HCT116 (cell line): Measurements from ENCODE around the gene FCHO2. TPM values are rescaled to one million over a fixed set of nuclear protein-coding genes. Genes with fewer than 3 reads are reported as not detected.

ENCODE experiments used
- ATAC-seq: fragments of 200-7000 bp; cut with Tn5 transposase; 2 replicates; pipeline ENCODE4 v1.9.1; 2020; ENCODE audit warnings: mild to moderate bottlenecking, moderate library complexity
- BruUV-seq: library from RNA; stranded (reverse); fragments of 400-500 nt; replicated peaks from 2 replicates; lab custom pipeline; 2021; lab: Mats Ljungman, UMichigan
- CTCF ChIA-PET: fragments of 300-600 bp; sonication (Branson Sonifier 250); formaldehyde crosslinking; loops from one replicate; lab custom pipeline; 2021; ENCODE audit warnings: antibody characterized with exemption; lab: Charles Lee
- POLR2A ChIA-PET: fragments of 300-600, 350-600 bp; sonication (Branson Sonifier 250); formaldehyde crosslinking; loops from one replicate; lab custom pipeline; 2021; ENCODE audit warnings: antibody characterized with exemption; lab: Charles Lee
- RAD21 ChIA-PET, 2 experiments: fragments of 300-600 bp; sonication (Branson Sonifier 250); formaldehyde crosslinking; loops; one replicate each; lab custom pipeline; 2023; ENCODE audit warnings: low total read pairs in 2 of 2; ENCODE audit not compliant: uncharacterized antibody in 2 of 2, unreplicated experiment in 2 of 2, low non-redundant PET in 1 of 2; lab: Charles Lee
- DNase-seq: peaks from one replicate; pipeline ENCODE4 v3.0.0-alpha.2; 2010; ENCODE audit warnings: low read depth, low spot score
- H2AFZ ChIP-seq: fragments of 200-600 bp; shearing (Covaris generic), sonication (generic); 2 replicates; pipeline ENCODE4 v1.6.1; 2017; ENCODE audit warnings: low read depth, mixed run types, mixed read lengths, antibody characterized with exemption, low read length; ENCODE audit not compliant: poor library complexity, severe bottlenecking
- H3K27ac ChIP-seq: 2 replicates; pipeline ENCODE4 v1.5.1; 2012; ENCODE audit warnings: low read depth, low read length
- H3K27me3 ChIP-seq: fragments of 200-600 bp; sonication (generic); 2 replicates; pipeline ENCODE4 v1.6.1; 2016; ENCODE audit warnings: mixed run types, low read length, mixed read lengths; ENCODE audit not compliant: insufficient read depth
- H3K36me3 ChIP-seq, 2 experiments: fragments of 200-500 bp in 1 of 2; fragments of 200-600 bp in 1 of 2; sonication (Bioruptor generic) in 1 of 2; sonication (generic) in 1 of 2; 2 replicates each; pipeline versions ENCODE4 v1.5.1 to v1.6.1; 2014 to 2016; ENCODE audit warnings: low read length in 2 of 2, inconsistent platforms in 1 of 2, mixed read lengths in 1 of 2, mixed run types in 1 of 2; ENCODE audit not compliant: insufficient read depth in 2 of 2, control insufficient read depth in 1 of 2
- H3K4me1 ChIP-seq, 2 experiments: fragments of 200-600 bp in 1 of 2; sonication (generic) in 1 of 2; 2 replicates each; pipeline versions ENCODE4 v1.5.1 to v1.6.1; 2012 to 2017; ENCODE audit warnings: low read length in 2 of 2, inconsistent platforms in 1 of 2, mild to moderate bottlenecking in 1 of 2, mixed read lengths in 1 of 2, mixed run types in 1 of 2, moderate library complexity in 1 of 2; ENCODE audit not compliant: insufficient read depth in 2 of 2, control insufficient read depth in 1 of 2
- H3K4me2 ChIP-seq: fragments of 200-600 bp; sonication (generic); 2 replicates; pipeline ENCODE4 v1.6.1; 2017; ENCODE audit warnings: mixed run types, low read length, mixed read lengths
- H3K4me3 ChIP-seq, 2 experiments: fragments of 200-600 bp in 1 of 2; sonication (generic) in 1 of 2; replicated peaks in 1 of 2; 2 replicates each; pipeline ENCODE4 v1.5.1; 2011 to 2016; ENCODE audit warnings: low read length in 2 of 2, control low read depth in 1 of 2, low read depth in 1 of 2, mild to moderate bottlenecking in 1 of 2, mixed read lengths in 1 of 2, mixed run types in 1 of 2
- H3K79me2 ChIP-seq: fragments of 200-600 bp; sonication (generic); 2 replicates; pipeline ENCODE4 v1.6.1; 2017; ENCODE audit warnings: mild to moderate bottlenecking, mixed run types, low read length, moderate library complexity, mixed read lengths; ENCODE audit not compliant: insufficient read depth
- H3K9ac ChIP-seq: fragments of 200-600 bp; sonication (generic); 2 replicates; pipeline ENCODE4 v1.6.1; 2016; ENCODE audit warnings: low read length, mixed read lengths
- H3K9me2 ChIP-seq: fragments of 200-600 bp; sonication (generic), shearing (Covaris generic); 2 replicates; pipeline ENCODE4 v1.6.1; 2017; ENCODE audit warnings: mixed run types, mild to moderate bottlenecking, moderate library complexity; ENCODE audit not compliant: insufficient read depth
- H3K9me3 ChIP-seq, 2 experiments: fragments of 200-500 bp in 1 of 2; fragments of 200-600 bp in 1 of 2; sonication (Bioruptor generic) in 1 of 2; sonication (generic) in 1 of 2; 2 replicates each; pipeline ENCODE4 v1.6.1; 2014 to 2017; ENCODE audit warnings: low read length in 2 of 2, mixed read lengths in 2 of 2, inconsistent platforms in 1 of 2, low read depth in 1 of 2, mild to moderate bottlenecking in 1 of 2, mixed run types in 1 of 2, moderate library complexity in 1 of 2; ENCODE audit not compliant: control insufficient read depth in 1 of 2, insufficient read depth in 1 of 2
- H4K20me1 ChIP-seq: fragments of 200-600 bp; sonication (generic), shearing (Covaris generic); 2 replicates; pipeline ENCODE4 v1.6.1; 2017; ENCODE audit warnings: mixed run types, mild to moderate bottlenecking, moderate library complexity; ENCODE audit not compliant: insufficient read depth
- CBX3 ChIP-seq: IDR thresholded peaks from 2 replicates; pipeline ENCODE4 v1.6.1; 2012; ENCODE audit warnings: low read depth
- EGR1 ChIP-seq: IDR thresholded peaks from 2 replicates; pipeline ENCODE4 v1.6.1; 2012; ENCODE audit warnings: low read depth
- ELF1 ChIP-seq: IDR thresholded peaks from 2 replicates; pipeline ENCODE4 v1.6.1; 2012; ENCODE audit warnings: low read depth, borderline replicate concordance
- EZH2 ChIP-seq: fragments of 200-600 bp; sonication (generic); IDR thresholded peaks from 2 replicates; pipeline ENCODE4 v1.6.1; 2017; ENCODE audit warnings: antibody characterized with exemption, mixed run types
- MAX ChIP-seq: IDR thresholded peaks from 2 replicates; pipeline ENCODE4 v1.6.1; 2012
- POLR2AphosphoS5 ChIP-seq: IDR thresholded peaks from 2 replicates; pipeline ENCODE4 v1.6.1; 2011; ENCODE audit warnings: mild to moderate bottlenecking, low read depth, low read length, moderate library complexity
- REST ChIP-seq: IDR thresholded peaks from 2 replicates; pipeline ENCODE4 v1.6.1; 2012; ENCODE audit warnings: low read depth
- SP1 ChIP-seq: IDR thresholded peaks from 2 replicates; pipeline ENCODE4 v1.6.1; 2012; ENCODE audit warnings: low read depth
- SRF ChIP-seq: IDR thresholded peaks from 2 replicates; pipeline ENCODE4 v1.6.1; 2012; ENCODE audit warnings: low read depth
- intact Hi-C: fragments of 100-400 bp; cut with micrococcal nuclease; formaldehyde crosslinking; loops from 2 replicates; pipeline ENCODE4 v1.10.0; 2022
- total RNA-seq: library from RNA; stranded (reverse); gene quantifications from one replicate; pipeline ENCODE4 v1.2.1, GENCODE V29; 2021; ENCODE audit not compliant: unreplicated experiment

The FCHO2 gene
- total RNA-seq, 1 experiment from 2014 or later = 18.7 TPM

GRCh38 chr5:73067213-73067612 is 111.4 kb downstream of the FCHO2 start:
- Histone ChIP-seq H3K27ac (no peak overlapping the region), H3K27me3 (no peaks in the 10 kb centered on the region), H3K9ac (no peak overlapping the region), H3K9me2 (no peaks in the 10 kb centered on the region), H2AFZ (no peak overlapping the region), H3K4me2 (no peak overlapping the region), H3K9me3 (no peaks in the 10 kb centered on the region), H3K4me1 (0 out of 4 replicates have a peak, but pooled peaks cover 0 to 3% of the 10 kb centered on the region in 2 experiments), H3K36me3 (no peaks in the 10 kb centered on the region), H3K4me3 (no peak overlapping the region), H3K79me2 (no peaks in the 10 kb centered on the region), H4K20me1 (no peaks in the 10 kb centered on the region)
- ChIA-PET RAD21 (no interaction called here), POLR2A (no interaction called here), CTCF (no interaction called here)
- ATAC-seq (no peak), DNase-seq (no peak)
- BruUV-seq = no TSS peak
- no peak for TF ChIP-seq REST
- no peak for TF ChIP-seq ELF1
- no peak for TF ChIP-seq CBX3
- no peak for TF ChIP-seq MAX
- TF ChIP-seq EGR1 = no peak
- no peak for TF ChIP-seq EZH2
- no peak for TF ChIP-seq SP1
- TF ChIP-seq SRF = no peak
- no peak for TF ChIP-seq POLR2AphosphoS5
- intact Hi-C loops = no loop called here
